ENCODE measurements around the gene BPIFA1. TPM values are rescaled to one million over a fixed set of nuclear protein-coding genes. Genes with fewer than 3 reads are reported as not detected.
A peak's percentile ranks its signal among the peaks of the same experiment; 100 is the strongest.

BPIFA1 gene
- polyA plus RNA-seq, 3 donors: not detected

DNA sequence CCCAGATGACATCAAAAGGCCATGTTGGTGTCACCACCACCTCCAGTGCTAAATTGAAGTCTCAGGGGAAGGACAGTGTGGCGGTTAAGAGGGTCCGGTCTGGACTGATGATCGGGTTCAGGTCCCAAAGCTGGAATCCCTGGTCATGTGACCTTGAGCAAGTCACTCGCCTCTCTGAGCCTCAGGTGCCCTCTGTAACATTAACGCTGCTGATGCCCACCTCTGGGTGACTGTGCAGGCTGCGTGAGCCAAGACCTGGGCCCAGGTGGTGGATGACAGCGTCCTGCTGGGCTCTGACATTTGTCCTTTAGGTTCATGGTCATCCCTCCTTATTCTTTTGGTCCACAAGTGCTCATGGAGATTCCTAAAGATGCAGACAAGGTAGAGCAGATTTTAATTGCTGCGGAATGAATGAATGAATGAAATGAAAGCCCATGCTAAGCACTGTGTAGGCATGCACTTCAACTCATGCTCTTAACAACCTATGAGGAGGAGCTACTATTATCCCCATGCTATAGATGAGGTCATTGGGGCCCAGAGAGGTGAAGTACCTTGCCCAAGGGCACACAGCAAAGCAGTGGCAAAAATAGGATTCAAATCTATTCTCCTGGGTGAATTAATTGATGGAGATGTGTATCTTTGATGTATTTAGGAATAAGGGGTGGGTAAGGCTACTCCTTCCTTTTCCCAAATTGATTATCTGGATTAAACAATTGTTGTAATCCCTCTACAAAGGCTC, 46.6 kb downstream of the BPIFA1 start:
- Histone ChIP-seq H3K36me3 (replicated peaks in 1 of 2; ENCODE audit: control insufficient read depth in 1 of 2, insufficient read depth in 2 of 2, low read length in 2 of 2) (no peaks in the 10 kb centered on the region), H3K9ac (ENCODE audit: insufficient read depth, low read length, poor library complexity, severe bottlenecking) (no peak overlapping the region), H3K79me2 (ENCODE audit: insufficient read depth, low read length) (no peaks in the 10 kb centered on the region), H3K4me3 (replicated peaks in 1 of 3; ENCODE audit: low read depth in 2 of 3, low read length in 3 of 3) (no peak overlapping the region), H2AFZ (ENCODE audit: insufficient read depth, low read depth, low read length, poor library complexity, severe bottlenecking) (no peak overlapping the region), H3K9me3 (replicated peaks in 1 of 2; ENCODE audit: control insufficient read depth in 1 of 2, insufficient read depth in 1 of 2, low read length in 2 of 2) (no peaks in the 10 kb centered on the region), H3K27ac (ENCODE audit: low read depth in 1 of 2, low read length in 2 of 2) (no peak overlapping the region), H3K4me2 (replicated peaks; ENCODE audit: extremely low read depth, low read length, poor library complexity, severe bottlenecking) (no peak overlapping the region), H3K4me1 (ENCODE audit: control insufficient read depth in 1 of 2, insufficient read depth in 2 of 2, low read length in 2 of 2) (peaks cover 0 to 4% of the 10 kb centered on the region in 2 donors), H3K27me3 (ENCODE audit: control insufficient read depth in 2 of 2, insufficient read depth in 2 of 2, low read length in 2 of 2) (no peaks in the 10 kb centered on the region), H4K20me1 (ENCODE audit: insufficient read depth, low read length) (no peaks in the 10 kb centered on the region)
- no peak for TF ChIP-seq CTCF (IDR thresholded peaks at IDR 0.05)
- 91% methylated on average over 7 of the region's 8 CpGs for WGBS (ENCODE audit: insufficient coverage)
- no peaks in the 10 kb centered on the region for H3K9me3 Mint-ChIP-seq
- peaks cover 9% of the 10 kb centered on the region for H3K4me1 Mint-ChIP-seq
- no peak for DNase-seq
- H3K36me3 Mint-ChIP-seq: no peaks in the 10 kb centered on the region
- intact Hi-C loops (cut with micrococcal nuclease): no loop called here
- no peak overlapping the region for H3K27ac Mint-ChIP-seq
- H3K4me3 Mint-ChIP-seq: no peak overlapping the region
- peaks cover 3 to 10% (median 5%) of the 10 kb centered on the region in 3 donors for H3K27me3 Mint-ChIP-seq (ENCODE audit: low read depth in 3 of 3)

- no peaks in the 10 kb centered on the region for H3K79me2 ChIP-seq (ENCODE audit: insufficient read depth, low read length)
- no peak within 1 kb of the TSS for H3K27ac ChIP-seq (ENCODE audit: low read depth in 1 of 2, low read length in 2 of 2)
- H3K36me3 ChIP-seq (replicated peaks in 1 of 2; ENCODE audit: control insufficient read depth in 1 of 2, insufficient read depth in 2 of 2, low read length in 2 of 2): no peaks in the 10 kb centered on the region
- intact Hi-C loops (cut with micrococcal nuclease): no loop called here
- 96% methylated on average over 7 of the region's 13 CpGs for WGBS (ENCODE audit: insufficient coverage)
- Mint-ChIP-seq H3K4me1 (peaks cover 2% of the 10 kb centered on the region), H3K27ac (peak within 1 kb of the TSS in 1 of 7 donors; percentile 1), H3K9me3 (no peaks in the 10 kb centered on the region), H3K27me3 (ENCODE audit: low read depth in 3 of 3) (peaks cover 3 to 10% (median 5%) of the 10 kb centered on the region in 3 donors), H3K36me3 (no peaks in the 10 kb centered on the region), H3K4me3 (no peak within 1 kb of the TSS)
- no peak within 1 kb of the TSS for H3K4me2 ChIP-seq (replicated peaks; ENCODE audit: extremely low read depth, low read length, poor library complexity, severe bottlenecking)
- H3K27me3 ChIP-seq (ENCODE audit: control insufficient read depth in 2 of 2, insufficient read depth in 2 of 2, low read length in 2 of 2): no peaks in the 10 kb centered on the region
- H3K4me1 ChIP-seq (ENCODE audit: control insufficient read depth in 1 of 2, insufficient read depth in 2 of 2, low read length in 2 of 2): no peaks in the 10 kb centered on the region
- H3K9ac ChIP-seq (ENCODE audit: insufficient read depth, low read length, poor library complexity, severe bottlenecking): no peak within 1 kb of the TSS
- no peak within 1 kb of the TSS for H2AFZ ChIP-seq (ENCODE audit: insufficient read depth, low read depth, low read length, poor library complexity, severe bottlenecking)
- no peak for DNase-seq
- no peaks in the 10 kb centered on the region for H3K9me3 ChIP-seq (replicated peaks in 1 of 2; ENCODE audit: control insufficient read depth in 1 of 2, insufficient read depth in 1 of 2, low read length in 2 of 2)
- no peak within 1 kb of the TSS for H3K4me3 ChIP-seq (replicated peaks in 1 of 3; ENCODE audit: low read depth in 2 of 3, low read length in 3 of 3)
- H4K20me1 ChIP-seq (ENCODE audit: insufficient read depth, low read length): no peaks in the 10 kb centered on the region
- TF ChIP-seq CTCF (IDR thresholded peaks at IDR 0.05): no peak
Observed at GRCh38 chr20:33282991-33283555, 47.3 kb downstream of the BPIFA1 start, which contains the start of gene BPIFB1. TSS of gene BPIFB1 (plus strand) at chr20:33283214. CDS start at chr20:33286074, 2,860 bp downstream.

Data from CD14-positive monocyte (primary cell).